ENCODE measurements around the gene RAB14. TPM values are rescaled to one million over a fixed set of nuclear protein-coding genes. Genes with fewer than 3 reads are reported as not detected.
A peak's percentile ranks its signal among the peaks of the same experiment; 100 is the strongest.
"Not testable (repeated sequence)": the region's sequence is repeated elsewhere in the genome, so short reads cannot be mapped to it uniquely, and the experiment has no call there.

RAB14 gene
- total RNA-seq, 1 donor from 2014 or later, result 35.9 TPM

DNA sequence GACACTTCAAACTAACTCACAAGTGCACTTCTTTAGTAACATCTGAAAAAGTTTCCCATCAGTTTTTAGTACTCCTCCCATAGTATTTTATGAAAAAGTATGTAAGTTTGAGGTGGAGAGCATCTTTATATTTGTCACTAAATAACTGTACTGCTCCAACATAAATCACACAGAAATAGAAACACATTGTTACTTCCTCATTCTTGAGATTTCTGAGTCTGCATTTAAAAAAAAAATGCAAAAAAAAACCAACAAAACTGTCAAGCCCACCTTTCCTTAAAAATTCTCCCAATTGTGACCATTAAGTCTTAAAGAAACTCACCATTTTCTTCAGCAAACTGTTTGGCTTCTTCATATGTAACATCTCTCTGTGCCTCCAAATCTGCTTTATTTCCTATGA, 18.7 kb downstream of the RAB14 start:
- Histone ChIP-seq H3K27me3 (no peaks in the 10 kb centered on the region), H2AFZ (replicated peaks) (no peak overlapping the region), H3K4me1 (peaks cover 15% of the 10 kb centered on the region), H3K4me3 (no peak overlapping the region), H3K4me2 (no peak overlapping the region), H3F3A (ENCODE audit: low read depth) (peaks cover 9% of the 10 kb centered on the region), H4K20me1 (ENCODE audit: low read depth) (peaks cover 38% of the 10 kb centered on the region), H3K36me3 (peaks cover 6% of the 10 kb centered on the region), H3K27ac (no peak overlapping the region), H3K9me3 (ENCODE audit: low read depth) (no peaks in the 10 kb centered on the region), H3K79me2 (ENCODE audit: low read depth) (peaks cover 25% of the 10 kb centered on the region), H3K9ac (no peak overlapping the region)
- no peaks in the 10 kb centered on the region for H3K27me3 Mint-ChIP-seq (ENCODE audit: insufficient read depth, low read depth)
- TF ChIP-seq EZH2 (IDR thresholded peaks at IDR 0.05), result no peak
- no peak for TF ChIP-seq EZH2phosphoT487 (IDR thresholded peaks at IDR 0.05)
- TF ChIP-seq, protein P1, sequence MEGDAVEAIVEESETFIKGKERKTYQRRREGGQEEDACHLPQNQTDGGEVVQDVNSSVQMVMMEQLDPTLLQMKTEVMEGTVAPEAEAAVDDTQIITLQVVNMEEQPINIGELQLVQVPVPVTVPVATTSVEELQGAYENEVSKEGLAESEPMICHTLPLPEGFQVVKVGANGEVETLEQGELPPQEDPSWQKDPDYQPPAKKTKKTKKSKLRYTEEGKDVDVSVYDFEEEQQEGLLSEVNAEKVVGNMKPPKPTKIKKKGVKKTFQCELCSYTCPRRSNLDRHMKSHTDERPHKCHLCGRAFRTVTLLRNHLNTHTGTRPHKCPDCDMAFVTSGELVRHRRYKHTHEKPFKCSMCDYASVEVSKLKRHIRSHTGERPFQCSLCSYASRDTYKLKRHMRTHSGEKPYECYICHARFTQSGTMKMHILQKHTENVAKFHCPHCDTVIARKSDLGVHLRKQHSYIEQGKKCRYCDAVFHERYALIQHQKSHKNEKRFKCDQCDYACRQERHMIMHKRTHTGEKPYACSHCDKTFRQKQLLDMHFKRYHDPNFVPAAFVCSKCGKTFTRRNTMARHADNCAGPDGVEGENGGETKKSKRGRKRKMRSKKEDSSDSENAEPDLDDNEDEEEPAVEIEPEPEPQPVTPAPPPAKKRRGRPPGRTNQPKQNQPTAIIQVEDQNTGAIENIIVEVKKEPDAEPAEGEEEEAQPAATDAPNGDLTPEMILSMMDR (IDR thresholded peaks at IDR 0.05), result no peak
- no peak for DNase-seq (ENCODE audit: low spot score)
- H3K9me3 Mint-ChIP-seq, result no peaks in the 10 kb centered on the region
- H3K4me1 Mint-ChIP-seq, result peaks cover 16% of the 10 kb centered on the region
- H3K36me3 Mint-ChIP-seq, result peaks cover 32% of the 10 kb centered on the region
- no peak overlapping the region for H3K27ac Mint-ChIP-seq
- H3K4me3 Mint-ChIP-seq, result no peak overlapping the region

DNA sequence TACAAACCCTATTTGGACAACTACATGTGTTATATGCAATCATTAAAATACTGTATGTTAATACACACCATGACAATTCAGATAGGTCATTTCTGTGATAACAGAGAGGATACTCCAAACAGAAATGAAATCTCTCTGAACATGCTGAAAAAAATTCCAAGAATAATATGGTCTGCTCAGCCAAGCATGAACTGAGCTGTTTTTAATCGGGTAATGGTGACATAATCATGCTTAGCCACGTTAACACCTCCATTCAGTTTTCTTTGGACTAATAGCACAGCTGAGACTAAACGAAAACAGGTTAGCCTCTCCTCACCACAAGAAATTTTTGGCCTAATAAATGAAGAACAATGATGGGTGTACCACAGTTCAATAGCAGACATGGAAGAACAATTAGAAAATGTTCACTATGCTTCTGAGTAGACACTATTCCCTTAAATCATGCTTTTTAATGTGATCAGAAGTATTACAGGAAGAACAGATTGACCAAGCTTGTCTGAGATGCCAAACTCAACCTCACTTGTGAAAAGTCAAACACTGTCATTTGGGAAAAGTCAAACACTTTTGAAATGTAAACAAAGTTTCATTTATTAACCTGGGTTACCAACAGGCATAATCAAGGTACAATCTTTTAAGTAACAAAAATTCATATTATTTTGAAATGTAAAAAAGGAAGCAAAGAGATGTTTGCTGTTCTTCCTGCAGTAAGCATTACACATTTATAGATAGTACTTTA, 19.4 kb downstream of the RAB14 start:
- TF ChIP-seq EZH2 (IDR thresholded peaks at IDR 0.05), result no peak
- no peak for TF ChIP-seq EZH2phosphoT487 (IDR thresholded peaks at IDR 0.05)
- TF ChIP-seq, protein P1 (IDR thresholded peaks at IDR 0.05), result no peak
- no peaks in the 10 kb centered on the region for H3K9me3 Mint-ChIP-seq
- H3K79me2 ChIP-seq (ENCODE audit: low read depth), result peaks cover 19% of the 10 kb centered on the region

DNA sequence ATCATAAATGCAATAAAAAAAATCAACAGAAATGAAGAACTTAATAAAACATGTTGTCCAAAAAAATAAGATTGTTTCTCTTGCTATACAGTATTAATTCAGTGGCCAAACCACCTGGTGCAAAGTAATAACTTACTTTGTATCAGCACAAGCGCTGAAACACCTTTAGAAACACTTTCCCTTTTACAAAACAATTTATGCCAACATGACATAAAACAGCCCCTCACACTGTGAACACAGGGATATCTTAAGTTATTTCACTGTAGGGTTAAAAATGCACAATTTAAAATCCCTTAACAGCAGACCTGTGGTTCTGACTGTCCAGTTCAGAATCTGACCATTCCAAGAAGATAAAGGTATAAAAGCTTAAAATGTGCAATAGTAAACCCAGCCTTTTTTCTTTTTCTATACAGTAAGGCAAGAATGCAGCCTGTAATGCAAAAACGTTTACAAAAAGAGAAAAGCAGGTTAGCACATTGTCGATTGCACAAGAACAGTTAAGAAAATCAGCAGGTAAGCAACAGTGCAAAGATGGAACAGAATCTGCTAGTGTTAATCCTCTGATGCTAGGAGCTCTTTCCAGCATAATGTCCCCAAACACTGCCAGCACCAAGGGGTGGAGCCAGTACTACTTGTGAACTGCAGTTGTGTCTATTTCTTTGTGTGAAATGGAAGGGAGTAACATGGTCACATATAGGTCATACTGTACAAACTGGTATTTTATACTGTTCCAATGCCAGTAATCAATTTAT, 21.6 kb downstream of the RAB14 start:
- peaks cover 15% of the 10 kb centered on the region for H3K4me1 ChIP-seq
- no peaks in the 10 kb centered on the region for H3K27me3 ChIP-seq
- H3K4me3 ChIP-seq, result no peak overlapping the region
- peaks cover 9% of the 10 kb centered on the region for H3F3A ChIP-seq (ENCODE audit: low read depth)
- H4K20me1 ChIP-seq (ENCODE audit: low read depth), result peaks cover 19% of the 10 kb centered on the region
- no peaks in the 10 kb centered on the region for H3K9me3 ChIP-seq (ENCODE audit: low read depth)
- H3K27me3 Mint-ChIP-seq (ENCODE audit: insufficient read depth, low read depth), result no peaks in the 10 kb centered on the region
- no peak overlapping the region for H2AFZ ChIP-seq (replicated peaks)
- H3K36me3 Mint-ChIP-seq, result peaks cover 24% of the 10 kb centered on the region
- no peaks in the 10 kb centered on the region for H3K36me3 ChIP-seq
- no peaks in the 10 kb centered on the region for H3K9me3 Mint-ChIP-seq
- no peak overlapping the region for H3K4me2 ChIP-seq
- H3K27ac ChIP-seq, result peak overlapping the region; percentile 4
- no peak for TF ChIP-seq EZH2phosphoT487 (IDR thresholded peaks at IDR 0.05)
- TF ChIP-seq, protein P1 (IDR thresholded peaks at IDR 0.05), result no peak
- TF ChIP-seq EZH2 (IDR thresholded peaks at IDR 0.05), result no peak
- H3K9ac ChIP-seq, result no peak overlapping the region
- H3K4me1 Mint-ChIP-seq, result peaks cover 16% of the 10 kb centered on the region
- H3K79me2 ChIP-seq (ENCODE audit: low read depth), result no peaks in the 10 kb centered on the region
- DNase-seq (ENCODE audit: low spot score), result no peak
- no peak overlapping the region for H3K27ac Mint-ChIP-seq
- no peak overlapping the region for H3K4me3 Mint-ChIP-seq

More for the DNA sequence above, 19.4 kb downstream of the RAB14 start:
- Histone ChIP-seq H3K9me3 (ENCODE audit: low read depth) (no peaks in the 10 kb centered on the region), H2AFZ (replicated peaks) (no peak overlapping the region), H3F3A (ENCODE audit: low read depth) (peaks cover 9% of the 10 kb centered on the region), H3K4me3 (no peak overlapping the region), H3K27ac (no peak overlapping the region), H3K9ac (no peak overlapping the region), H3K4me1 (peaks cover 15% of the 10 kb centered on the region), H3K27me3 (no peaks in the 10 kb centered on the region), H3K4me2 (no peak overlapping the region), H4K20me1 (ENCODE audit: low read depth) (peaks cover 32% of the 10 kb centered on the region), H3K36me3 (peaks cover 6% of the 10 kb centered on the region)
- no peak overlapping the region for H3K4me3 Mint-ChIP-seq
- H3K27ac Mint-ChIP-seq, result no peak overlapping the region
- peaks cover 35% of the 10 kb centered on the region for H3K36me3 Mint-ChIP-seq
- H3K4me1 Mint-ChIP-seq, result peaks cover 16% of the 10 kb centered on the region
- DNase-seq (ENCODE audit: low spot score), result no peak
- H3K27me3 Mint-ChIP-seq (ENCODE audit: insufficient read depth, low read depth), result no peaks in the 10 kb centered on the region

DNA sequence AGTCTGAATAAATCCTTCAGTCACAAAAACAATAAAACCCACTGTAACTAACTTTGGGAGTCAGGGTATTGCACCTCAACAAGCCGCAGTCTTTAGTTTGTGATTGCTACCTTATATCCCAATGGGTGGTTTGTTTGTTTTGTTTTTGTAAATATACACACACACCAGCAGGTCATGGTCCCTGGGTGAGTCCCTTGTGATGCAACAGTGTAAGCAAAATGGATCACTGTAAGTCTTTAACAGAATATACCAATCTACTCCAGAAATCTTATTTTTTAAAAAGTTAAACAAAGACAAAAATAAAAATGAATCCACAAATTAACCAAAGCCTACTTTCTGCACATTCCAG, 22.3 kb downstream of the RAB14 start:
- H3K4me3 ChIP-seq; H2AFZ ChIP-seq (replicated peaks); H3K9me3 ChIP-seq (ENCODE audit: low read depth); H3K27ac Mint-ChIP-seq; H3K79me2 ChIP-seq (ENCODE audit: low read depth); H3K4me3 Mint-ChIP-seq; H3K9ac ChIP-seq; H3K27me3 ChIP-seq; H3K9me3 Mint-ChIP-seq; DNase-seq (ENCODE audit: low spot score); H3K36me3 ChIP-seq; H3K27me3 Mint-ChIP-seq (ENCODE audit: insufficient read depth, low read depth); H3K27ac ChIP-seq; H3K4me2 ChIP-seq; H3F3A ChIP-seq (ENCODE audit: low read depth): not testable (repeated sequence)
- peaks cover 16% of the 10 kb centered on the region for H3K4me1 Mint-ChIP-seq
- H4K20me1 ChIP-seq (ENCODE audit: low read depth), result peaks cover 16% of the 10 kb centered on the region
- peaks cover 15% of the 10 kb centered on the region for H3K4me1 ChIP-seq
- peaks cover 25% of the 10 kb centered on the region for H3K36me3 Mint-ChIP-seq

Measured in neural progenitor cell (in vitro differentiated cells).